ENCODE results near the gene IKBKG. TPM values are rescaled to one million over a fixed set of nuclear protein-coding genes. Genes with fewer than 3 reads are reported as not detected.

IKBKG gene
- total and polyA plus RNA-seq, 2 of the 13 experiments (the other 11 are each of a cell fraction or from before 2014, with no cell fraction given) = 30.6 to 44.3 TPM

- TF ChIP-seq, protein P1, sequence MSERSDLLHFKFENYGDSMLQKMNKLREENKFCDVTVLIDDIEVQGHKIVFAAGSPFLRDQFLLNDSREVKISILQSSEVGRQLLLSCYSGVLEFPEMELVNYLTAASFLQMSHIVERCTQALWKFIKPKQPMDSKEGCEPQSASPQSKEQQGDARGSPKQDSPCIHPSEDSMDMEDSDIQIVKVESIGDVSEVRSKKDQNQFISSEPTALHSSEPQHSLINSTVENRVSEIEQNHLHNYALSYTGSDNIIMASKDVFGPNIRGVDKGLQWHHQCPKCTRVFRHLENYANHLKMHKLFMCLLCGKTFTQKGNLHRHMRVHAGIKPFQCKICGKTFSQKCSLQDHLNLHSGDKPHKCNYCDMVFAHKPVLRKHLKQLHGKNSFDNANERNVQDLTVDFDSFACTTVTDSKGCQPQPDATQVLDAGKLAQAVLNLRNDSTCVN (CRISPR knock-in tag; IDR thresholded peaks at IDR 0.05; ENCODE audit: borderline replicate concordance) = no peak
- TF ChIP-seq ATF7-NPFF (CRISPR knock-in tag; IDR thresholded peaks at IDR 0.05; ENCODE audit: low read depth) (no peak), ERF (CRISPR knock-in tag; IDR thresholded peaks at IDR 0.05) (peak; percentile 46; the same call in 1 of the 2 replicates), GABPB1 (CRISPR knock-in tag; IDR thresholded peaks at IDR 0.05) (peak; percentile 29; the same call in 1 of the 2 replicates), SATB2 (CRISPR knock-in tag; IDR thresholded peaks at IDR 0.05) (no peak), NAIF1 (CRISPR knock-in tag; IDR thresholded peaks at IDR 0.05; ENCODE audit: borderline replicate concordance) (no peak; the same call in 1 of the 2 replicates), MBNL3 (CRISPR knock-in tag; conservative IDR thresholded peaks at IDR 0.05) (no peak), TARDBP (CRISPR knock-in tag; IDR thresholded peaks at IDR 0.05) (0 out of 2 replicates have a peak, but pooled peaks have one; percentile 38), NFYC (CRISPR knock-in tag; IDR thresholded peaks at IDR 0.05) (peak; percentile 38), FOXO4 (CRISPR knock-in tag; conservative IDR thresholded peaks at IDR 0.05) (no peak), MXI1 (IDR thresholded peaks at IDR 0.05; ENCODE audit: borderline replicate concordance, low read depth, low read length) (peak; percentile 60; the same call in 1 of the 3 replicates), ZSCAN30 (CRISPR knock-in tag; IDR thresholded peaks at IDR 0.05) (0 out of 2 replicates have a peak, but pooled peaks have one; percentile 25), ZNF33B (CRISPR knock-in tag; IDR thresholded peaks at IDR 0.05) (no peak), ZNF557 (CRISPR knock-in tag; IDR thresholded peaks at IDR 0.05) (0 out of 2 replicates have a peak, but pooled peaks have one; percentile 38)
- TF ChIP-seq, protein P2, sequence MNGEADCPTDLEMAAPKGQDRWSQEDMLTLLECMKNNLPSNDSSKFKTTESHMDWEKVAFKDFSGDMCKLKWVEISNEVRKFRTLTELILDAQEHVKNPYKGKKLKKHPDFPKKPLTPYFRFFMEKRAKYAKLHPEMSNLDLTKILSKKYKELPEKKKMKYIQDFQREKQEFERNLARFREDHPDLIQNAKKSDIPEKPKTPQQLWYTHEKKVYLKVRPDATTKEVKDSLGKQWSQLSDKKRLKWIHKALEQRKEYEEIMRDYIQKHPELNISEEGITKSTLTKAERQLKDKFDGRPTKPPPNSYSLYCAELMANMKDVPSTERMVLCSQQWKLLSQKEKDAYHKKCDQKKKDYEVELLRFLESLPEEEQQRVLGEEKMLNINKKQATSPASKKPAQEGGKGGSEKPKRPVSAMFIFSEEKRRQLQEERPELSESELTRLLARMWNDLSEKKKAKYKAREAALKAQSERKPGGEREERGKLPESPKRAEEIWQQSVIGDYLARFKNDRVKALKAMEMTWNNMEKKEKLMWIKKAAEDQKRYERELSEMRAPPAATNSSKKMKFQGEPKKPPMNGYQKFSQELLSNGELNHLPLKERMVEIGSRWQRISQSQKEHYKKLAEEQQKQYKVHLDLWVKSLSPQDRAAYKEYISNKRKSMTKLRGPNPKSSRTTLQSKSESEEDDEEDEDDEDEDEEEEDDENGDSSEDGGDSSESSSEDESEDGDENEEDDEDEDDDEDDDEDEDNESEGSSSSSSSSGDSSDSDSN (CRISPR knock-in tag; IDR thresholded peaks at IDR 0.05) = peak; percentile 17; the same call in 1 of the 2 replicates
- TF ChIP-seq, protein P3, sequence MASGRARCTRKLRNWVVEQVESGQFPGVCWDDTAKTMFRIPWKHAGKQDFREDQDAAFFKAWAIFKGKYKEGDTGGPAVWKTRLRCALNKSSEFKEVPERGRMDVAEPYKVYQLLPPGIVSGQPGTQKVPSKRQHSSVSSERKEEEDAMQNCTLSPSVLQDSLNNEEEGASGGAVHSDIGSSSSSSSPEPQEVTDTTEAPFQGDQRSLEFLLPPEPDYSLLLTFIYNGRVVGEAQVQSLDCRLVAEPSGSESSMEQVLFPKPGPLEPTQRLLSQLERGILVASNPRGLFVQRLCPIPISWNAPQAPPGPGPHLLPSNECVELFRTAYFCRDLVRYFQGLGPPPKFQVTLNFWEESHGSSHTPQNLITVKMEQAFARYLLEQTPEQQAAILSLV (CRISPR knock-in tag; IDR thresholded peaks at IDR 0.05; ENCODE audit: borderline replicate concordance) = no peak
- TF ChIP-seq, protein P4, sequence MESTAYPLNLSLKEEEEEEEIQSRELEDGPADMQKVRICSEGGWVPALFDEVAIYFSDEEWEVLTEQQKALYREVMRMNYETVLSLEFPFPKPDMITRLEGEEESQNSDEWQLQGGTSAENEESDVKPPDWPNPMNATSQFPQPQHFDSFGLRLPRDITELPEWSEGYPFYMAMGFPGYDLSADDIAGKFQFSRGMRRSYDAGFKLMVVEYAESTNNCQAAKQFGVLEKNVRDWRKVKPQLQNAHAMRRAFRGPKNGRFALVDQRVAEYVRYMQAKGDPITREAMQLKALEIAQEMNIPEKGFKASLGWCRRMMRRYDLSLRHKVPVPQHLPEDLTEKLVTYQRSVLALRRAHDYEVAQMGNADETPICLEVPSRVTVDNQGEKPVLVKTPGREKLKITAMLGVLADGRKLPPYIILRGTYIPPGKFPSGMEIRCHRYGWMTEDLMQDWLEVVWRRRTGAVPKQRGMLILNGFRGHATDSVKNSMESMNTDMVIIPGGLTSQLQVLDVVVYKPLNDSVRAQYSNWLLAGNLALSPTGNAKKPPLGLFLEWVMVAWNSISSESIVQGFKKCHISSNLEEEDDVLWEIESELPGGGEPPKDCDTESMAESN (CRISPR knock-in tag; conservative IDR thresholded peaks at IDR 0.05) = no peak; the same call in 1 of the 2 replicates
Observed at GRCh38 chrX:154541896-154542722, 5.3 kb upstream of the IKBKG start (continued).
